Measurements from ENCODE around the gene MAP3K5. TPM values are rescaled to one million over a fixed set of nuclear protein-coding genes. Genes with fewer than 3 reads are reported as not detected.

MAP3K5 gene
- total RNA-seq, 2 experiments from 2014 or later, result 23.4 to 24.0 TPM

DNA sequence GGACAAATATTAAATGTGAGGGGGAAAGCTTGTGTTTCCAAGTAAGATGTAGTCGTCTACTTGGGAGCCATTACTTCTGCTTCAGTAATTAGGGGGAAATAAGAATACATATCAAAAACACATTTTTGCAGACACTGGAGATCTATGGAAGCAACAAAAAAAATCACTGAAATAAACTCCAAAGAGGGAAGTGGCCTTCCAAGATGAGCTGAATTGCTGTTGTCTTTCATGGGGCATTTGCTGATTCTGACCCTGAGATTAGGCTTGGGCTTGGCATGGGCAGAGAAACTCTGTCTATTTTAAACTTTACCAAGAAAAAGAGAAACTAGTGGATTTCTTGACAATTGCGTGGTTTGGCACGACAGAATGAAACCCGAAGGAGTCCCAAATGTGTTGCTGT, 120.1 kb downstream of the MAP3K5 start:
- ChIA-PET CTCF (interaction anchor here (1.0 to 1.4 kb wide), 2 partner anchors 8 to 120 kb away, joined by 3 to 4 read pairs; partner anchors contain the start of gene MAP3K5), POLR2A (no interaction called here)
- peaks cover 30% of the 10 kb centered on the region for H3K36me3 Mint-ChIP-seq (ENCODE audit: low read depth)
- H3K9me3 Mint-ChIP-seq, result no peaks in the 10 kb centered on the region
- H3K4me1 Mint-ChIP-seq, result no peaks in the 10 kb centered on the region
- DNase-seq, result no peak
- no peak overlapping the region for H3K27ac Mint-ChIP-seq
- H3K4me3 Mint-ChIP-seq, result no peak overlapping the region
- H3K27me3 Mint-ChIP-seq, result no peaks in the 10 kb centered on the region

DNA sequence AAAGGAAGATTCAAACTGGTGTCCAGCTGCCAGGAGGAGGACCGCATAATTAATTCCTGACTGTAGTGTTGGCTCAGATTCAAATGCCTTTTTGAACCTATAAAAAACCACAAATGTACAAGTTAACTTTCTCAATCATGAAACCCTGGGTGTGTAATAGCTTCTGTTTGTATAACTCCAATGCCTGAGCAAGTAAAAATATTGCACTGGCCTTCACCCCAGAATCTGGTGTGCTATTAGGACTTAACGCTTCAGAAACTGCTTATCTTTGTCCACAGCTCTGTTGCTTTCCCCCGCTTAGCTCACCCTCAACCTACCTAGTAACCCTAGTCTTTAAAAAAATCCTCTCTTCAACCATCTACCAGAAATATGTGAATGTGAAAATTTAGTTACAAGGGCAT, 123.0 kb downstream of the MAP3K5 start:
- Mint-ChIP-seq H3K36me3 (ENCODE audit: low read depth) (peaks cover 28% of the 10 kb centered on the region), H3K4me1 (no peaks in the 10 kb centered on the region), H3K27me3 (no peaks in the 10 kb centered on the region), H3K27ac (no peak overlapping the region), H3K9me3 (no peaks in the 10 kb centered on the region), H3K4me3 (no peak overlapping the region)
- POLR2A ChIA-PET, result no interaction called here
- CTCF ChIA-PET, result interaction anchor here (0.6 kb wide), 1 partner anchor 761 kb away, joined by 3 read pairs; no protein-coding TSS in a partner anchor
- DNase-seq, result no peak

DNA sequence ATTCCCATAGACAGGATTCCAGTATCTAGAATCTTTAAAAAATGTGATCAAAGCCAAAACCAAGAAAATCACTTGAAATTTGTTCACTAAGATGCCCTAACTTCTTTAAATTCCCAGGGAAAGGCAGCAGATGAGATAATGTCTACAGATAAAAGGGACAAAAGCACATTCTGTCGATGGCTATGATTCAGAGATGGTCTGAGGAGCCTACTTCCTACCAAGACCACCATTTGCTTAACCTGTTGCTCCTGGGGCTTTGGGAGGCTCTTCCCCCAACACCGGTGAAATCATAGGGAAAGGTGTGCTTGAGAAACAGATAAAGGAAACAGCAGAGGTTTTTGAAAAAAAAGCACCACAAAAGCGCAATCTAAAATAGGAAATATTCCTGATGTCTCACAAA, 123.7 kb downstream of the MAP3K5 start:
- ChIA-PET POLR2A (no interaction called here), CTCF (no interaction called here)

GRCh38 chr6:136666041-136666440, 126.2 kb downstream of the MAP3K5 start:
- Mint-ChIP-seq H3K27ac (no peak overlapping the region), H3K36me3 (ENCODE audit: low read depth) (peaks cover 17% of the 10 kb centered on the region), H3K4me3 (no peak overlapping the region), H3K27me3 (no peaks in the 10 kb centered on the region), H3K9me3 (no peaks in the 10 kb centered on the region), H3K4me1 (no peaks in the 10 kb centered on the region)
- DNase-seq, result no peak
- POLR2A ChIA-PET, result no interaction called here
- CTCF ChIA-PET, result interaction anchor here (0.8 to 1.4 kb wide), 2 partner anchors 22 to 126 kb away, joined by 4 read pairs; partner anchors contain the start of gene MAP3K5

More for the DNA sequence above, 123.7 kb downstream of the MAP3K5 start:
- DNase-seq, result no peak
- H3K27me3 Mint-ChIP-seq, result no peaks in the 10 kb centered on the region
- no peak overlapping the region for H3K4me3 Mint-ChIP-seq
- no peaks in the 10 kb centered on the region for H3K4me1 Mint-ChIP-seq
- H3K9me3 Mint-ChIP-seq, result no peaks in the 10 kb centered on the region
- peaks cover 29% of the 10 kb centered on the region for H3K36me3 Mint-ChIP-seq (ENCODE audit: low read depth)
- H3K27ac Mint-ChIP-seq, result no peak overlapping the region

GRCh38 chr6:136662347-136663237, 129.7 kb downstream of the MAP3K5 start:
- no peaks in the 10 kb centered on the region for H3K27me3 Mint-ChIP-seq
- peaks cover 17% of the 10 kb centered on the region for H3K36me3 Mint-ChIP-seq (ENCODE audit: low read depth)
- no peak for DNase-seq
- no peaks in the 10 kb centered on the region for H3K9me3 Mint-ChIP-seq
- H3K4me1 Mint-ChIP-seq, result no peaks in the 10 kb centered on the region
- CTCF ChIA-PET, result interaction anchor here (0.9 kb wide), 1 partner anchor 130 kb away, joined by 3 read pairs; the partner anchor contains the start of gene MAP3K5
- no peak overlapping the region for H3K4me3 Mint-ChIP-seq
- no peak overlapping the region for H3K27ac Mint-ChIP-seq
- POLR2A ChIA-PET, result no interaction called here

GRCh38 chr6:136660727-136661126, 131.6 kb downstream of the MAP3K5 start:
- H3K4me1 Mint-ChIP-seq, result no peaks in the 10 kb centered on the region
- POLR2A ChIA-PET, result no interaction called here

DNA sequence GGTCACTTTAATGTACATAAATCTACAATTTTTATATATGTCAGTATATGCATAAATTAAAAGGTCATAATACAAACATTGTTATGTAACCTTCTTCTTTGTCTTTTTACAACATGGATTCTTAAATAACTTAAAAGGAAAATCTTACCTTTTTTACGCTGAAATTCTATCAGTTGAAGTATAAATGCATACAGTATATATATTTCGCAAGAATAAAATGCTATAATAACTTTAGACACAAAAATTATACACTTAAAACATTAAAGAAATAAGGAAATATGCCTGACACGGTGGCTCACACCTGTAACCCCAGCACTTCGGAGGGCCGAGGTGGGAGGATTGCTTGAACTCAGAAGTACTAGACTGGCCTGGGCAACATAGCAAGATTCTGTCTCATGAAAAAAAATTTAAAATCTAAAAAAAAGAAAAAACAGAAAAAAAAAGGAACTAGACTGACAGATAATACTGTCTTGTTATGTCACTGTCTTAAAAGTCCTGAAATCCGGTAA, 132.2 kb downstream of the MAP3K5 start:
- Mint-ChIP-seq H3K27me3 (no peaks in the 10 kb centered on the region), H3K4me3 (no peak overlapping the region), H3K27ac (no peak overlapping the region), H3K36me3 (ENCODE audit: low read depth) (peaks cover 28% of the 10 kb centered on the region), H3K4me1 (no peaks in the 10 kb centered on the region), H3K9me3 (no peaks in the 10 kb centered on the region)
- CTCF ChIA-PET, result no interaction called here
- no peak for DNase-seq
- POLR2A ChIA-PET, result no interaction called here

More at GRCh38 chr6:136660727-136661126, 131.6 kb downstream of the MAP3K5 start:
- Mint-ChIP-seq H3K36me3 (ENCODE audit: low read depth) (peaks cover 22% of the 10 kb centered on the region), H3K27ac (no peak overlapping the region), H3K27me3 (no peaks in the 10 kb centered on the region), H3K9me3 (no peaks in the 10 kb centered on the region), H3K4me3 (no peak overlapping the region)
- DNase-seq, result no peak
- CTCF ChIA-PET, result interaction anchor here (0.7 kb wide), 1 partner anchor 525 kb away, joined by 3 read pairs; no protein-coding TSS in a partner anchor

GRCh38 chr6:136658711-136659110, 133.6 kb downstream of the MAP3K5 start:
- CTCF ChIA-PET, result interaction anchor here (0.6 to 1.3 kb wide), 3 partner anchors 67 to 134 kb away, joined by 3 to 5 read pairs (median 3); partner anchors contain the start of gene MAP3K5
- no peaks in the 10 kb centered on the region for H3K27me3 Mint-ChIP-seq
- H3K4me3 Mint-ChIP-seq, result no peak overlapping the region

GRCh38 chr6:136657666-136658065, 134.6 kb downstream of the MAP3K5 start:
- Mint-ChIP-seq H3K4me3 (no peak overlapping the region), H3K9me3 (no peaks in the 10 kb centered on the region), H3K36me3 (ENCODE audit: low read depth) (peaks cover 22% of the 10 kb centered on the region), H3K27ac (no peak overlapping the region), H3K4me1 (no peaks in the 10 kb centered on the region), H3K27me3 (no peaks in the 10 kb centered on the region)
- ChIA-PET CTCF (no interaction called here), POLR2A (no interaction called here)
- DNase-seq, result no peak

More at GRCh38 chr6:136658711-136659110, 133.6 kb downstream of the MAP3K5 start:
- Mint-ChIP-seq H3K9me3 (no peaks in the 10 kb centered on the region), H3K36me3 (ENCODE audit: low read depth) (peaks cover 22% of the 10 kb centered on the region), H3K27ac (no peak overlapping the region), H3K4me1 (no peaks in the 10 kb centered on the region)
- POLR2A ChIA-PET, result no interaction called here
- DNase-seq, result no peak

DNA sequence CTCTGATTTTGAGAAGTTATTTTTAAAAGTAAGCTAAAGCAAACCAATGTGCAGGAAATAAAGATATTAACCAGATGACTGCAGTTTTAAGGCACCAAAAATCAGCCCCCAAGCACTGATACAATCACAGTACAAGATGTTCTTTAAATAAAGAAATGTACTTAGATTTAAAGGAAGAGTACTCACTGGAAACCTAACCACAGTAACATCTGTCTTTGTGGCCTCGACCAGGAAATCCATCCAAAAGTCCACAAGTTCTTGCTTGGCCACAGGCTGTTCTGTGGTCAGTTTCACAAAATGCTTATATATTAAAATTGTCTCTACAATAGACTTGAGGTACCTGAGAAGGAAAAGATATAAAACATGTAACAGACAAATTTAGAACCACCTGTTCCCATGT, 136.2 kb downstream of the MAP3K5 start:
- Mint-ChIP-seq H3K27me3 (no peaks in the 10 kb centered on the region), H3K4me1 (no peaks in the 10 kb centered on the region), H3K27ac (no peak overlapping the region), H3K36me3 (ENCODE audit: low read depth) (peaks cover 24% of the 10 kb centered on the region), H3K9me3 (no peaks in the 10 kb centered on the region), H3K4me3 (no peak overlapping the region)
- ChIA-PET CTCF (interaction anchor here (0.6 to 1.8 kb wide), 4 partner anchors 11 to 136 kb away, joined by 3 to 6 read pairs (median 3); partner anchors contain the start of gene MAP3K5), POLR2A (no interaction called here)
- no peak for DNase-seq

GRCh38 chr6:136655239-136656014, 136.8 kb downstream of the MAP3K5 start:
- H3K4me3 Mint-ChIP-seq, result no peak overlapping the region
- H3K4me1 Mint-ChIP-seq, result no peaks in the 10 kb centered on the region
- DNase-seq, result no peak
- CTCF ChIA-PET, result interaction anchor here (0.8 to 1.8 kb wide), 4 partner anchors 9 to 137 kb away, joined by 3 to 6 read pairs (median 3); partner anchors contain the start of gene MAP3K5
- H3K9me3 Mint-ChIP-seq, result no peaks in the 10 kb centered on the region
- H3K36me3 Mint-ChIP-seq (ENCODE audit: low read depth), result peaks cover 24% of the 10 kb centered on the region
- no peak overlapping the region for H3K27ac Mint-ChIP-seq
- no peaks in the 10 kb centered on the region for H3K27me3 Mint-ChIP-seq
- POLR2A ChIA-PET, result no interaction called here

DNA sequence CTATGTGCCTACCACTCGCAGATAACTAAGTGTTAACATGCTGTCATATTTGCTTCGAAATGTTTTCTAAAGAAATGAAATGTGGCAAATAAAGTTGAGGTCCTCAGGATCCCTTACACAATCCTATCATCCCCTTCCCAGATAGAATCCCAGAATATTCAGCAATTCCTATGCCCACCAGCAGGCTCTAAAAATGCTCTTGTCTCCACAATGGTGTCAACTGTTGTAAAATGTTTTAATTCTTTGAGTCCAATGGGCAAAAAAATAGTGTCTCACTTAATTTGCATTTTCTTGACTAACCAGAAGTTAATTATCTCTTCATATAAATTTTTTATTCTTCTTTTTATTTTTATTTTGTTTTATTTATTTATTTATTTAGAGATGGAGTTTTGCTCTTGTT, 138.2 kb downstream of the MAP3K5 start:
- ChIA-PET POLR2A (no interaction called here), CTCF (no interaction called here)
- no peaks in the 10 kb centered on the region for H3K9me3 Mint-ChIP-seq
- H3K36me3 Mint-ChIP-seq (ENCODE audit: low read depth), result peaks cover 27% of the 10 kb centered on the region
- no peaks in the 10 kb centered on the region for H3K27me3 Mint-ChIP-seq
- H3K4me3 Mint-ChIP-seq, result no peak overlapping the region
- H3K4me1 Mint-ChIP-seq, result no peaks in the 10 kb centered on the region
- DNase-seq, result no peak
- no peak overlapping the region for H3K27ac Mint-ChIP-seq

Measured in activated CD4-positive, alpha-beta T cell treated with anti-CD3 and anti-CD28 coated beads, Interleukin-2, amount 10 ng/mL, durations not matched to agents 7 days and 5 days (primary cell).